Activated T-helper 17 cell treated with anti-CD3 and anti-CD28 coated beads, Interleukin-2, amount 50 U/mL, for 72 hours (primary cell): ENCODE results near the gene CPA1. TPM values are rescaled to one million over a fixed set of nuclear protein-coding genes. Genes with fewer than 3 reads are reported as not detected.
"Not testable (repeated sequence)": the region's sequence is repeated elsewhere in the genome, so short reads cannot be mapped to it uniquely, and the experiment has no call there.

Experiments used
- ATAC-seq: fragments of 150-1000 bp; cut with Tn5 transposase; replicated peaks from 2 replicates; pipeline ENCODE4 v1.10.0; 2021; ENCODE audit warnings: mild to moderate bottlenecking, moderate library complexity
- H3K27ac Mint-ChIP-seq: one replicate; pipeline ENCODE4 v1.8.0; 2022; ENCODE audit warnings: mixed read lengths
- H3K27me3 Mint-ChIP-seq: one replicate; pipeline ENCODE4 v1.8.0; 2022; ENCODE audit warnings: mixed read lengths
- H3K36me3 Mint-ChIP-seq: one replicate; pipeline ENCODE4 v1.8.0; 2022; ENCODE audit warnings: low read depth, mild to moderate bottlenecking, mixed read lengths
- H3K4me1 Mint-ChIP-seq: one replicate; pipeline ENCODE4 v1.8.0; 2022; ENCODE audit warnings: mixed read lengths
- H3K4me3 Mint-ChIP-seq: one replicate; pipeline ENCODE4 v1.8.0; 2022; ENCODE audit warnings: mild to moderate bottlenecking, mixed read lengths
- H3K9me3 Mint-ChIP-seq: one replicate; pipeline ENCODE4 v1.8.0; 2022; ENCODE audit warnings: mixed read lengths
- total RNA-seq, 2 donors: library from RNA; stranded (reverse); gene quantifications; one replicate each; pipeline ENCODE4 v1.2.3, GENCODE V29; 2022

The CPA1 gene
- total RNA-seq, 2 donors from 2014 or later, result not detected

DNA sequence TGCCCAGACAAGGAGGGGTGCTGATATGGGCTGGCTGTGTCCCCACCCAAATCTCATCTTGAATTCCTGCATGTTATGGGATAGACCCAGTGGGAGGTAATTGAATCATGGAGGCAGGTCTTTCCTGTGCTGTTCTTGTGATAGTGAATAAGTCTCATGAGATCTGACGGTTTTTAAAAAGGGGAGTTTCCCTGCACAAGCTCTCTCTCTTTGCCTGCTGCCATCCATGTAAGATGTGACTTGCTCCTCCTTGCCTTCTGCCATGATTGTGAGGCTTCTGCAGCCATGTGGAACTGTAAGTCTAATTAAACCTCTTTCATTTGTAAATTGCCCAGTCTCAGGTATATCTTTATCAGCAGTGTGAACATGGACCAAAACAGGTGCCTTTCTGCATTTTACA lies 3.8 kb upstream of the CPA1 start:
- H3K9me3 Mint-ChIP-seq, H3K4me1 Mint-ChIP-seq, H3K36me3 Mint-ChIP-seq, ATAC-seq, H3K27me3 Mint-ChIP-seq, H3K27ac Mint-ChIP-seq, H3K4me3 Mint-ChIP-seq: not testable (repeated sequence)

DNA sequence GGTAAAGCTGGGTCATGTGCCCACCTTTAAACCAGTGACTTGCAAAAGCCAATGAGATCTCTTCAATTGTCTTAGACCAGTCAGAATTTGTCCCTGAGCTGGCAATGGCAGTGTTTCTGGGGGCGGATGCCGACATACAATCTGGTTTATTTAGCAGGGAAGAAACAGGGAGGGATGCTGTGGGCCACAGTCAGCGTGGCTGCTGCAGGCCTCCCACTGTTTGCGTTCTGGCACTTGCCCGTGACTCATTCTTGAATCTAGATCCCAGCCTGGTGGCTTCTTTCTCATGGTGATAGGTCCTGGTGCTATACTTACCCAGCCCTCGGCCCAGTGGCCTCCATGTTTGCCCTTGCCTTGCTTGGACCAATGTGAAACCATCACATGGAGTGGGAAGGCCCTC lies 3.1 kb upstream of the CPA1 start:
- Mint-ChIP-seq H3K4me1 (no peaks in the 10 kb centered on the region), H3K9me3 (peaks cover 8% of the 10 kb centered on the region)

DNA sequence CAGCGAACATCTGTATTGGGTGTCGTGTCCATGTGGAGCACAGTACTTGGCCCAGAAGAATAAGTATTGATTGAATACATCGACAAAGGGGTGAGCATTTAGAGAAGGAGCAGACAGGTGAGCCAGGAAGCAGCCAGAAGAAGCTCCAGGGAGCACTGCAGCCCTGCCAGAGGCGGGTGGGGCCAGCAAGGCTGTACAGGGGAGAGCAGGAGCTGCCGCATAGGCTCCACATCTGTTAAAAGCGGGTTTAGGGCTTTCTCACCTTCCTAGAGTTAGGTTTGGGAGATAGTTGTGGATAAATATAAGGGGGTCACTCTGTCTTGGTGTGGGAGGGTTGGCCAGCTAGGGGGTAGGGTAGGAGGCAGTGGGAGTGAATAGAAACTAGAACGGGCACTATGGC lies 1.3 kb upstream of the CPA1 start:
- H3K27ac Mint-ChIP-seq, result no peak overlapping the region
- H3K36me3 Mint-ChIP-seq, result no peaks in the 10 kb centered on the region
- no peak for ATAC-seq

More for the DNA sequence above, 3.1 kb upstream of the CPA1 start:
- ATAC-seq, result no peak
- Mint-ChIP-seq H3K27ac (no peak overlapping the region), H3K36me3 (no peaks in the 10 kb centered on the region), H3K4me3 (no peak overlapping the region), H3K27me3 (no peaks in the 10 kb centered on the region)

GRCh38 chr7:130379532-130379920 lies 768 bp upstream of the CPA1 start:
- H3K27me3 Mint-ChIP-seq, result no peaks in the 10 kb centered on the region
- H3K27ac Mint-ChIP-seq, result no peak overlapping the region
- H3K4me1 Mint-ChIP-seq, result no peaks in the 10 kb centered on the region
- H3K36me3 Mint-ChIP-seq, result no peaks in the 10 kb centered on the region
- peaks cover 8% of the 10 kb centered on the region for H3K9me3 Mint-ChIP-seq
- no peak for ATAC-seq
- H3K4me3 Mint-ChIP-seq, result no peak overlapping the region

More for the DNA sequence above, 1.3 kb upstream of the CPA1 start:
- Mint-ChIP-seq H3K9me3 (peaks cover 8% of the 10 kb centered on the region), H3K27me3 (no peaks in the 10 kb centered on the region), H3K4me3 (no peak overlapping the region), H3K4me1 (no peaks in the 10 kb centered on the region)

GRCh38 chr7:130380861-130381455 lies 664 bp downstream of the CPA1 start:
- Mint-ChIP-seq H3K9me3 (peaks cover 8% of the 10 kb centered on the region), H3K4me3 (no peak overlapping the region), H3K27ac (peak overlapping the region; percentile 58), H3K4me1 (no peaks in the 10 kb centered on the region), H3K27me3 (no peaks in the 10 kb centered on the region), H3K36me3 (no peaks in the 10 kb centered on the region)
- no peak for ATAC-seq

- no peak overlapping the region for H3K4me3 Mint-ChIP-seq
- H3K27me3 Mint-ChIP-seq, result no peaks in the 10 kb centered on the region
- H3K4me1 Mint-ChIP-seq, result no peaks in the 10 kb centered on the region
- H3K36me3 Mint-ChIP-seq, result no peaks in the 10 kb centered on the region
- no peak overlapping the region for H3K27ac Mint-ChIP-seq
- H3K9me3 Mint-ChIP-seq, result peaks cover under 1% of the 10 kb centered on the region
- no peak for ATAC-seq
These were observed 1.4 kb downstream of the CPA1 start for GRCh38 chr7:130381468-130382312.

- no peaks in the 10 kb centered on the region for H3K9me3 Mint-ChIP-seq
- no peaks in the 10 kb centered on the region for H3K4me1 Mint-ChIP-seq
- H3K27me3 Mint-ChIP-seq, result no peaks in the 10 kb centered on the region
- no peak overlapping the region for H3K27ac Mint-ChIP-seq
- ATAC-seq, result no peak
- no peaks in the 10 kb centered on the region for H3K36me3 Mint-ChIP-seq
- H3K4me3 Mint-ChIP-seq, result no peak overlapping the region
These were observed 3.1 kb downstream of the CPA1 start for GRCh38 chr7:130383187-130383980.

DNA sequence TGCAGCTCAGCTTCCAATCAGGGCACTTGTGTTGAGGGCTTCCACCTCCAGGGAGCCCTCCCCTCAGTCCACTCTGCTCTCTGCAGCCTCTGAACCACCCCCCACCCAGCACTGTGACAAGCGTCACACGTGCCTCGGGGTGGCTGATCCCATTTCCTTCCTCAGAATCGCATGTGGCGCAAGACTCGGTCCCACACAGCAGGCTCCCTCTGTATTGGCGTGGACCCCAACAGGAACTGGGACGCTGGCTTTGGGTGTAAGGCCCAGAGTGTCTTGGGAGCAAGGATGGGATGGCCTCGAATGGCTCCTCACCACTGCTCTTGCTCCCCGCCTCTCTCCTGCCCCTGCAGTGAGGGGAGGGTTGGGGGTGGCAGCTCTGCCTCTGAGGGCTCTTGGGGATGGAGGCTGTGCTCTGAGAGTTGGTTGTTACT lies 4.1 kb downstream of the CPA1 start:
- no peak for ATAC-seq
- Mint-ChIP-seq H3K4me3 (no peak overlapping the region), H3K4me1 (no peaks in the 10 kb centered on the region), H3K27ac (no peak overlapping the region), H3K36me3 (no peaks in the 10 kb centered on the region), H3K9me3 (no peaks in the 10 kb centered on the region), H3K27me3 (no peaks in the 10 kb centered on the region)

DNA sequence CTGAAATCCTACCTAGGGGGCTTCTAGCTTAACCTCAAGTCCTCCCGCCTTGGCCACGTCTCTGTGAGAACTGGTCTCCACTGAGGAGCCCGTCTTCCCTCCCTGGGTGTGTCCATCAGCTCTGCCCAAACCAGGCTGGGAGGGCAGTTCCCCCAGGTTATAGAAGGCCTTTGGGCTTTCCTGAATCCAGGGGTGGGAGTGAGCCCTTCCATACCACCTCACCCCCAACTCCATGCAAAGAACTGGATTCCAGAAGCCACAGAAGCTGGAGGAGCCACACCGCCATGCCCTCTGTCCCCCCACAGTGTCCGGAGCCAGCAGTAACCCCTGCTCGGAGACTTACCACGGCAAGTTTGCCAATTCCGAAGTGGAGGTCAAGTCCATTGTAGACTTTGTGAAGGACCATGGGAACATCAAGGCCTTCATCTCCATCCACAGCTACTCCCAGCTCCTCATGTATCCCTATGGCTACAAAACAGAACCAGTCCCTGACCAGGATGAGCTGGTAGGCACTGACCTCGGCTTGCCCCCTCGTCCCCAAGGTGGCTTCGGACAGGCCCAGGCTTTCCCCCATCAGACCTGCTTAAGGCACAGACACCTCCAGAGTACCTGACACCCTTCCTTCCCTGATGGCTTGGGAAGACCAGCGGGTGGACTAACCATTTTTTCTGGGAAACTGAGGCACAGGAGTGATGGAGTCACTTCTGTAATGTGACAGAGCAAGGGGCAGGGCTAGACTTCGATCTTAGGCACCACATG lies 4.7 kb downstream of the CPA1 start:
- Mint-ChIP-seq H3K9me3 (no peaks in the 10 kb centered on the region), H3K36me3 (no peaks in the 10 kb centered on the region), H3K27ac (no peak overlapping the region), H3K4me3 (no peak overlapping the region), H3K4me1 (no peaks in the 10 kb centered on the region), H3K27me3 (no peaks in the 10 kb centered on the region)
- no peak for ATAC-seq

- Mint-ChIP-seq H3K4me1 (no peaks in the 10 kb centered on the region), H3K27ac (no peak overlapping the region), H3K27me3 (no peaks in the 10 kb centered on the region), H3K36me3 (no peaks in the 10 kb centered on the region), H3K4me3 (no peak overlapping the region), H3K9me3 (no peaks in the 10 kb centered on the region)
- no peak for ATAC-seq
These were observed 5.3 kb downstream of the CPA1 start for GRCh38 chr7:130385600-130386066.

GRCh38 chr7:130386876-130387275 lies 6.6 kb downstream of the CPA1 start:
- Mint-ChIP-seq H3K27me3 (no peaks in the 10 kb centered on the region), H3K9me3 (no peaks in the 10 kb centered on the region), H3K36me3 (no peaks in the 10 kb centered on the region), H3K27ac (no peak overlapping the region), H3K4me3 (no peak overlapping the region), H3K4me1 (no peaks in the 10 kb centered on the region)
- no peak for ATAC-seq

DNA sequence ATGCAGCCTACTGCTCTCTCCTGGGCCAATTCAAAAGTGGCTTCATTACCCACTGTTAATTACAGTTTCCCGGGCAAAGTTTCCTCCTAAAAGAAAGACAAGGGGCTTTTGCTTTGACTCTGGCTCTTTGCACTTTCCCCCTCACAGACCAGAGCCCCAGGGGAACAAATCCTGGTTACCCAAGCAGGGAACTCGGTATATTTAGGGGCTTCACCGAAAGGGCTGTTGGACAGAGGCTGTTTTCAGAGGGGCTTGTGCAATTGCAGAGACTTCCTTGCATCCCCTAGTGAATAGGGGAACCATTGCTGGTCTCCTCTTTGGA lies 7.0 kb downstream of the CPA1 start:
- Mint-ChIP-seq H3K36me3 (no peaks in the 10 kb centered on the region), H3K27ac (no peak overlapping the region), H3K4me3 (no peak overlapping the region), H3K4me1 (no peaks in the 10 kb centered on the region), H3K27me3 (no peaks in the 10 kb centered on the region), H3K9me3 (no peaks in the 10 kb centered on the region)
- ATAC-seq, result no peak

DNA sequence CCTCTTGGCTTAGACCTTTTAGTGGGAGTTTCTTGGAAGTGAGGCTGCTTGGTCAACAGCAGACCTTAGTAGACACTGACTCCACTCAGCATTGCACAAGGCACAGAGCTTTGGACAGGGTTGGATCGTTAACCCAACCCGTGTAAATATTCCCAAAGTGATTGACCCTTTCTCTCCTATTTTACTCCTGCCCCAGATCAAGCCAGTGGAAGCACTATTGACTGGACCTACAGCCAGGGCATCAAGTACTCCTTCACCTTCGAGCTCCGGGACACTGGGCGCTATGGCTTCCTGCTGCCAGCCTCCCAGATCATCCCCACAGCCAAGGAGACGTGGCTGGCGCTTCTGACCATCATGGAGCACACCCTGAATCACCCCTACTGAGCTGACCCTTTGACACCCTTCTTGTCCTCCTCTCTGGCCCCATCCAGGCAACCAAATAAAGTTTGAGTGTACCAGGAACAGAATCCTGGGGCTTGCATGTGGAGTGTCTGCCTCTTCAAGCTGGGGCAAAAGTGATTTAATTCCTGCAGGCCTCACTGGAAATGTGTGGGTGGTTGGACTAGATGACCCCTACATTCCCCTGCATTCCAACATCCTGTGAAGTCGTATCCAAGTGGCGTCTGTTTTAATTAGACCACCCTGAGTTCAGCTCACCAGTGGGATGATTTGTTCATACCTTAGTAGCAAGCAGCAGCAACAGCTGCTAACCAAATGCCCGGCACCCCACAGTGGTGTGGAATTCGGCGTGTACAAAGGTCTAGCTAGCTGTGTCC lies 7.5 kb downstream of the CPA1 start:
- Mint-ChIP-seq H3K4me1 (no peaks in the 10 kb centered on the region), H3K27ac (no peak overlapping the region), H3K9me3 (no peaks in the 10 kb centered on the region), H3K36me3 (no peaks in the 10 kb centered on the region), H3K27me3 (no peaks in the 10 kb centered on the region), H3K4me3 (no peak overlapping the region)
- ATAC-seq, result no peak

GRCh38 chr7:130388671-130389070 lies 8.4 kb downstream of the CPA1 start:
- H3K4me3 Mint-ChIP-seq, result no peak overlapping the region
- no peak overlapping the region for H3K27ac Mint-ChIP-seq
- H3K36me3 Mint-ChIP-seq, result no peaks in the 10 kb centered on the region
- no peaks in the 10 kb centered on the region for H3K9me3 Mint-ChIP-seq
- H3K4me1 Mint-ChIP-seq, result peaks cover 3% of the 10 kb centered on the region
- ATAC-seq, result no peak
- no peaks in the 10 kb centered on the region for H3K27me3 Mint-ChIP-seq
